GM12878 (cell line): ENCODE results near the gene LILRB1. TPM values are rescaled to one million over a fixed set of nuclear protein-coding genes. Genes with fewer than 3 reads are reported as not detected.

Source experiments
- ATAC-seq: fragments of 200-7000 bp; cut with Tn5 transposase; 3 replicates; pipeline ENCODE4 v1.9.1; 2020; ENCODE audit warnings: mild to moderate bottlenecking, moderate library complexity
- BruUV-seq: library from RNA; stranded (reverse); fragments of 400-500 nt; replicated peaks from 2 replicates; lab custom pipeline; 2021; lab: Mats Ljungman, UMichigan
- CTCF ChIA-PET: fragments of 300-600 bp; sonication (Branson Sonifier 250); formaldehyde crosslinking; extraction: SDS; loops from one replicate; lab custom pipeline; 2021; ENCODE audit warnings: inconsistent platforms; lab: Yijun Ruan, JAX
- POLR2A ChIA-PET: fragments of 350-600 bp; formaldehyde crosslinking; extraction: SDS; loops from one replicate; lab custom pipeline; 2021; ENCODE audit warnings: inconsistent platforms; lab: Charles Lee
- RAD21 ChIA-PET: fragments of 300-600 bp; sonication (Branson Sonifier 250); formaldehyde crosslinking; loops from one replicate; lab custom pipeline; 2023; ENCODE audit warnings: antibody characterized with exemption; ENCODE audit not compliant: unreplicated experiment; lab: Charles Lee
- SMC1A ChIA-PET: fragments of 300-600 bp; sonication (Branson Sonifier 250); formaldehyde crosslinking; loops from one replicate; lab custom pipeline; 2023; ENCODE audit not compliant: unreplicated experiment, uncharacterized antibody; lab: Charles Lee
- DNase-seq: peaks from one replicate; pipeline ENCODE4 v3.0.0-alpha.2; 2011; ENCODE audit warnings: low read depth, low spot score
- FAIRE-seq: peaks from 3 replicates; lab custom pipeline; 2011; peaks lifted over from hg19 to GRCh38; lab: Jason Lieb, UNC
- H2AFZ ChIP-seq: 2 replicates; pipeline ENCODE4 v1.6.0; 2011; ENCODE audit warnings: low read depth, low read length, control low read depth; ENCODE audit not compliant: control insufficient read depth
- H3K27ac ChIP-seq: 2 replicates; pipeline ENCODE4 v1.5.1; 2011; ENCODE audit warnings: control low read depth; ENCODE audit not compliant: control insufficient read depth, insufficient read depth
- H3K27me3 ChIP-seq, 2 experiments: replicated peaks in 1 of 2; 2 replicates each; pipeline versions ENCODE4 v1.6.0 to v1.6.1; 2011; ENCODE audit warnings: low read length in 1 of 2; ENCODE audit not compliant: control insufficient read depth in 2 of 2, insufficient read depth in 2 of 2
- H3K36me3 ChIP-seq, 2 experiments: 2 replicates each; pipeline ENCODE4 v1.5.1; 2011; ENCODE audit warnings: low read length in 1 of 2; ENCODE audit not compliant: control insufficient read depth in 2 of 2, insufficient read depth in 2 of 2
- H3K4me1 ChIP-seq: 2 replicates; pipeline ENCODE4 v1.6.1; 2011; ENCODE audit warnings: mild to moderate bottlenecking, low read length, moderate library complexity, mixed read lengths; ENCODE audit not compliant: control insufficient read depth, insufficient read depth
- H3K4me2 ChIP-seq: 2 replicates; pipeline ENCODE4 v1.6.0; 2011; ENCODE audit warnings: control low read depth; ENCODE audit not compliant: control insufficient read depth, insufficient read depth
- H3K4me3 ChIP-seq: fragments of 200-600 bp; sonication (generic); 2 replicates; pipeline ENCODE4 v1.5.1; 2016
- H3K79me2 ChIP-seq: 2 replicates; pipeline ENCODE4 v1.6.0; 2011; ENCODE audit warnings: low read length; ENCODE audit not compliant: control insufficient read depth, insufficient read depth
- H3K9ac ChIP-seq: 2 replicates; pipeline ENCODE4 v1.8.0; 2011; ENCODE audit warnings: low read length, control low read depth, mixed read lengths; ENCODE audit not compliant: control insufficient read depth, insufficient read depth
- H3K9me3 ChIP-seq: replicated peaks from 3 replicates; pipeline ENCODE4 v1.5.1; 2011; ENCODE audit warnings: mild to moderate bottlenecking, low read length; ENCODE audit not compliant: control insufficient read depth, insufficient read depth
- H4K20me1 ChIP-seq: 2 replicates; pipeline ENCODE4 v1.6.0; 2011; ENCODE audit not compliant: control insufficient read depth, insufficient read depth
- ATF7 ChIP-seq: fragments of 450-650 bp; IDR thresholded peaks from 2 replicates; pipeline ENCODE4 v1.6.1; 2016; ENCODE audit warnings: low read depth, mild to moderate bottlenecking
- BACH1 ChIP-seq: fragments of 450-650 bp; IDR thresholded peaks from 2 replicates; pipeline ENCODE4 v1.6.1; 2017; ENCODE audit warnings: mild to moderate bottlenecking, borderline replicate concordance
- BHLHE40 ChIP-seq, 2 experiments: fragments of 450-650 bp in 1 of 2; IDR thresholded peaks; 2 replicates each; pipeline ENCODE4 v1.6.1; 2011 to 2017; ENCODE audit warnings: low read depth in 2 of 2, borderline replicate concordance in 1 of 2, improper control_type of control experiment in 1 of 2, low read length in 1 of 2, mild to moderate bottlenecking in 1 of 2
- CREM ChIP-seq: IDR thresholded peaks from 2 replicates; pipeline ENCODE4 v1.6.1; 2014; ENCODE audit warnings: antibody characterized with exemption, low read depth
- EED ChIP-seq: sonication (generic); IDR thresholded peaks from 2 replicates; pipeline ENCODE4 v1.6.1; 2016; ENCODE audit warnings: antibody characterized with exemption, low read depth
- GATAD2B ChIP-seq: fragments of 450-650 bp; conservative IDR thresholded peaks from 2 replicates; pipeline ENCODE4 v1.6.1; 2017; ENCODE audit warnings: low read depth, mild to moderate bottlenecking, moderate library complexity
- HDGF ChIP-seq: fragments of 450-650 bp; IDR thresholded peaks from 2 replicates; pipeline ENCODE4 v1.6.1; 2016; ENCODE audit warnings: antibody characterized with exemption
- JUNB ChIP-seq: IDR thresholded peaks from 2 replicates; pipeline ENCODE4 v1.6.1; 2016; ENCODE audit warnings: antibody characterized with exemption, mild to moderate bottlenecking
- JUND ChIP-seq: IDR thresholded peaks from 2 replicates; pipeline ENCODE4 v1.6.1; 2012; ENCODE audit warnings: low read depth, mild to moderate bottlenecking, low read length, improper control_type of control experiment, moderate library complexity
- LARP7 ChIP-seq: fragments of 450-650 bp; IDR thresholded peaks from 2 replicates; pipeline ENCODE4 v1.6.1; 2017; ENCODE audit warnings: mild to moderate bottlenecking
- MEF2B ChIP-seq: fragments of 450-650 bp; IDR thresholded peaks from 2 replicates; pipeline ENCODE4 v1.6.1; 2018; ENCODE audit warnings: mild to moderate bottlenecking, moderate library complexity; ENCODE audit not compliant: partially characterized antibody, poor library complexity, severe bottlenecking
- NFIC ChIP-seq: IDR thresholded peaks from 2 replicates; pipeline ENCODE4 v1.6.1; 2012; ENCODE audit warnings: low read depth, mild to moderate bottlenecking, inconsistent platforms, low read length, moderate library complexity
- PAX5 ChIP-seq: IDR thresholded peaks from 2 replicates; pipeline ENCODE4 v1.6.1; 2011; ENCODE audit warnings: low read depth, low read length, borderline replicate concordance
- SPI1 ChIP-seq: IDR thresholded peaks from 2 replicates; pipeline ENCODE4 v1.6.1; 2011; ENCODE audit warnings: low read depth, mild to moderate bottlenecking, low read length, moderate library complexity, borderline replicate concordance; ENCODE audit not compliant: insufficient read depth
- TAF1 ChIP-seq: IDR thresholded peaks from 2 replicates; pipeline ENCODE4 v1.6.1; 2011; ENCODE audit warnings: mild to moderate bottlenecking, low read depth, low read length, borderline replicate concordance
- YBX1 ChIP-seq: fragments of 450-650 bp; IDR thresholded peaks from 2 replicates; pipeline ENCODE4 v1.6.1; 2016; ENCODE audit warnings: antibody characterized with exemption
- ZNF384 ChIP-seq: IDR thresholded peaks from 2 replicates; pipeline ENCODE4 v1.6.1; 2012; ENCODE audit warnings: low read depth, mild to moderate bottlenecking, low read length, improper control_type of control experiment, borderline replicate concordance
- WGBS: methylation state at CpG from one replicate; pipeline ENCODE4 v1.1.6; 2016; ENCODE audit warnings: low lambda C conversion rate; ENCODE audit not compliant: insufficient replicate concordance, insufficient coverage; ENCODE audit errors: missing lambda C conversion rate; 5-methylcytosine and 5-hydroxymethylcytosine counted together
- in situ Hi-C: fragments of 300-500 bp; cut with MboI; formaldehyde crosslinking; loops from 9 replicates; pipeline ENCODE4 v1.14.3; 2018; ENCODE audit warnings: mixed read lengths
- intact Hi-C: fragments of 100-400 bp; cut with micrococcal nuclease; formaldehyde crosslinking; loops from one replicate; pipeline ENCODE4 v1.14.2; 2022; ENCODE audit not compliant: unreplicated experiment
- polyA plus RNA-seq, 11 experiments: library from polyadenylated mRNA; depleted of rRNA in 4 of 11; unstranded in 6 of 11; stranded (reverse) in 5 of 11; fragments of >200 nt; fragmentation: Nextera tagmentation in 4 of 11; fragmentation: Illumina TruSeq in 1 of 11; extraction: Ambion mirVana in 4 of 11; extraction: Trizol in 1 of 11; gene quantifications; 1 replicate in 1 of 11; 2 replicates in 10 of 11; pipeline versions ENCODE4 v1.2.1 to v1.2.3, GENCODE V29; 2011 to 2016; ENCODE audit warnings: inconsistent platforms in 2 of 11, missing spikeins in 2 of 11, low read depth in 1 of 11
- total RNA-seq, 4 experiments: library from RNA; depleted of rRNA in 3 of 4; stranded (reverse); fragments of >200 nt in 3 of 4; fragmentation: Illumina TruSeq in 1 of 4; extraction: Trizol in 1 of 4; gene quantifications; 2 replicates each; pipeline versions ENCODE4 v1.2.1 to v1.2.3, GENCODE V29; 2013 to 2021
- TF ChIP-seq, protein P1 (sequence below): IDR thresholded peaks from 2 replicates; pipeline ENCODE4 v1.6.1; 2012; ENCODE audit warnings: mild to moderate bottlenecking, low read depth, low read length
- TF ChIP-seq, protein P2 (sequence below): IDR thresholded peaks from 2 replicates; pipeline ENCODE4 v1.6.1; 2012; ENCODE audit warnings: low read depth, low read length, improper control_type of control experiment

Gene LILRB1
- total and polyA plus RNA-seq, 10 of the 15 experiments (the other 5 are each of a cell fraction or from before 2014, with no cell fraction given), result 4.9 to 92.2 (median 50.1) TPM

DNA sequence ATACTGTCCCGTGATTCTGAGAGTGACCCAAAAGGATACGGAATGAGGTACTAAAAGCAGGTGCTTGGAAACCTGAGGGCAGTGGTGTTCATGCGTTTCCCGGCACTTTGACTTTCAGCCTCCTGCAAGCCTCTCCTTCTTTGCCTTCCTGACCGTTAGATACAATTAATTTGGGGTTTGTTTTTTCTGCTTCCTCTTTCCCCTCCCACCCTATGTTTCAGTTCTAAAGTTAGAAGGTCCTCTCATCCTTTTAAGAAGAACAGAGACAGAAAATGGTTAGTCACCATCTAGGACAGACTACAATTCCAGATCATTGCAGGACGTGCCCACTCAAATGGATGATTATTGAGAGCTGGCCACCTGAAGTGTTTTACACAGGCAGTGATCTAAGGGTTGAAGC lies 30.7 kb downstream of the LILRB1 start (continued):
- TF ChIP-seq JUNB (peak; percentile 49), BACH1 (no peak; the same call in 1 of the 2 replicates), SPI1 (peak; percentile 76), NFIC (peak; percentile 38; the same call in 1 of the 2 replicates), EED (peak; percentile 87), CREM (peak; percentile 51; the same call in 1 of the 2 replicates)

DNA sequence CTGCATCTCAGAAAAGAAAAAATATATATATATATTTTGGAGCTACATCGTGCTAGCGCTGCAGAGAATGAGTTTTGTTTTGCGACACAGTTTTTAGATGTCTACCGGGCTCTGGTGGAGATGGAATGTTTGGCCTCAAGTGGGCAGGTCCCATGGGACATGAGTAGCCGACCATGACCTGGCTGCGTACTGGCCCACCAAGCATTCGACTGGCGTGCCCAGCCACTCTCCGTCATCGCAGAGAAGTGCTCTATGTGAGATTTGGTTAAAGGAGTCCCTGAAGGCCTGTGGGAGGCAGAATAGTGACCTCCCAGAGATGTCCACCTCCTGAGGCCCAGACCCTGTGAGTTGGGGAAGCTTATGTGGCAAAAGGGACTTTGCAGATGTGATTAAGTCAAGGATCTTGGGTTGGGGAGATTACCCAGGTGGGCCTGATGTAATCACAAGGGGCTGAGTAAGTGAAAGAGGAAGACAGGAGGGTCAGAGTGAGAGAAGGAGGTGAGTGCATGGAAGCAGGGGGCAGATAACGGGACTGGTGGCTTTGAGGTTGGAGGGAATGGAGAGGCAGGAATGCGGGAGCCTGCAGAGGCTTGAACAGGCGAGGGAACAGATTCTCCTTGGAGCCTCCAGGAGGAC lies 31.7 kb downstream of the LILRB1 start:
- no peaks in the 10 kb centered on the region for H3K27me3 ChIP-seq
- ChIA-PET CTCF (interaction anchor here (0.6 to 20.7 kb wide), 10 partner anchors 8 to 325 kb away, joined by 3 to 842 read pairs (median 4); no protein-coding TSS in a partner anchor), RAD21 (interaction anchor here (0.6 to 3.8 kb wide), 8 partner anchors 8 to 1461 kb away, joined by 3 to 24 read pairs (median 8); no protein-coding TSS in a partner anchor), SMC1A (interaction anchor here (0.6 to 4.2 kb wide), 6 partner anchors 9 to 180 kb away, joined by 3 to 31 read pairs (median 12); no protein-coding TSS in a partner anchor), POLR2A (interaction anchor here (0.7 to 3.0 kb wide), 3 partner anchors 12 to 198 kb away, joined by 5 to 21 read pairs (median 5); partner anchors contain the start of gene LENG9)
- H2AFZ ChIP-seq, result peak overlapping the region; percentile 28; the same call in 1 of the 2 replicates
- no peaks in the 10 kb centered on the region for H3K79me2 ChIP-seq
- 36% methylated on average over 13 of the region's 13 CpGs for WGBS
- peak overlapping the region; percentile 57 for H3K27ac ChIP-seq
- no peaks in the 10 kb centered on the region; the same call in 1 of the 3 replicates for H3K9me3 ChIP-seq
- DNase-seq, result no peak
- H4K20me1 ChIP-seq, result no peaks in the 10 kb centered on the region
- peak; percentile 59 for ATAC-seq
- peaks cover 34% of the 10 kb centered on the region for H3K4me1 ChIP-seq
- peak overlapping the region; percentile 4; the same call in 1 of the 2 replicates for H3K9ac ChIP-seq
- in situ Hi-C loops, result no loop called here
- peak overlapping the region; percentile 88; the same call in 1 of the 2 replicates for H3K4me2 ChIP-seq
- H3K4me3 ChIP-seq, result peak overlapping the region; percentile 49
- intact Hi-C loops, result loop anchor here (5.0 kb wide), 1 partner anchor 255 kb away; no protein-coding TSS in a partner anchor
- no peaks in the 10 kb centered on the region for H3K36me3 ChIP-seq
- FAIRE-seq, result peak; percentile 75
- BruUV-seq, result no TSS peak
- TF ChIP-seq TAF1 (no peak), PAX5 (peak; percentile 78; the same call in 1 of the 2 replicates), JUND (no peak), HDGF (peak; percentile 34; the same call in 1 of the 2 replicates), BHLHE40 (IDR thresholded peaks at IDR 0.05; ENCODE audit: borderline replicate concordance in 1 of 2, low read depth in 2 of 2, low read length in 1 of 2) (no peak), ZNF384 (no peak), ATF7 (peak; percentile 11; the same call in 1 of the 2 replicates), YBX1 (no peak), MEF2B (peak; percentile 51), GATAD2B (no peak), LARP7 (no peak)
- TF ChIP-seq, protein P1, sequence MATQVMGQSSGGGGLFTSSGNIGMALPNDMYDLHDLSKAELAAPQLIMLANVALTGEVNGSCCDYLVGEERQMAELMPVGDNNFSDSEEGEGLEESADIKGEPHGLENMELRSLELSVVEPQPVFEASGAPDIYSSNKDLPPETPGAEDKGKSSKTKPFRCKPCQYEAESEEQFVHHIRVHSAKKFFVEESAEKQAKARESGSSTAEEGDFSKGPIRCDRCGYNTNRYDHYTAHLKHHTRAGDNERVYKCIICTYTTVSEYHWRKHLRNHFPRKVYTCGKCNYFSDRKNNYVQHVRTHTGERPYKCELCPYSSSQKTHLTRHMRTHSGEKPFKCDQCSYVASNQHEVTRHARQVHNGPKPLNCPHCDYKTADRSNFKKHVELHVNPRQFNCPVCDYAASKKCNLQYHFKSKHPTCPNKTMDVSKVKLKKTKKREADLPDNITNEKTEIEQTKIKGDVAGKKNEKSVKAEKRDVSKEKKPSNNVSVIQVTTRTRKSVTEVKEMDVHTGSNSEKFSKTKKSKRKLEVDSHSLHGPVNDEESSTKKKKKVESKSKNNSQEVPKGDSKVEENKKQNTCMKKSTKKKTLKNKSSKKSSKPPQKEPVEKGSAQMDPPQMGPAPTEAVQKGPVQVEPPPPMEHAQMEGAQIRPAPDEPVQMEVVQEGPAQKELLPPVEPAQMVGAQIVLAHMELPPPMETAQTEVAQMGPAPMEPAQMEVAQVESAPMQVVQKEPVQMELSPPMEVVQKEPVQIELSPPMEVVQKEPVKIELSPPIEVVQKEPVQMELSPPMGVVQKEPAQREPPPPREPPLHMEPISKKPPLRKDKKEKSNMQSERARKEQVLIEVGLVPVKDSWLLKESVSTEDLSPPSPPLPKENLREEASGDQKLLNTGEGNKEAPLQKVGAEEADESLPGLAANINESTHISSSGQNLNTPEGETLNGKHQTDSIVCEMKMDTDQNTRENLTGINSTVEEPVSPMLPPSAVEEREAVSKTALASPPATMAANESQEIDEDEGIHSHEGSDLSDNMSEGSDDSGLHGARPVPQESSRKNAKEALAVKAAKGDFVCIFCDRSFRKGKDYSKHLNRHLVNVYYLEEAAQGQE, result no peak
- TF ChIP-seq, protein P2, sequence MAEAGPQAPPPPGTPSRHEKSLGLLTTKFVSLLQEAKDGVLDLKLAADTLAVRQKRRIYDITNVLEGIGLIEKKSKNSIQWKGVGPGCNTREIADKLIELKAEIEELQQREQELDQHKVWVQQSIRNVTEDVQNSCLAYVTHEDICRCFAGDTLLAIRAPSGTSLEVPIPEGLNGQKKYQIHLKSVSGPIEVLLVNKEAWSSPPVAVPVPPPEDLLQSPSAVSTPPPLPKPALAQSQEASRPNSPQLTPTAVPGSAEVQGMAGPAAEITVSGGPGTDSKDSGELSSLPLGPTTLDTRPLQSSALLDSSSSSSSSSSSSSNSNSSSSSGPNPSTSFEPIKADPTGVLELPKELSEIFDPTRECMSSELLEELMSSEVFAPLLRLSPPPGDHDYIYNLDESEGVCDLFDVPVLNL, result no peak
